Calu3 (cell line): ENCODE results near the gene STAT5B. TPM values are rescaled to one million over a fixed set of nuclear protein-coding genes. Genes with fewer than 3 reads are reported as not detected.
"Not testable (repeated sequence)": the region's sequence is repeated elsewhere in the genome, so short reads cannot be mapped to it uniquely, and the experiment has no call there.

ENCODE experiments used
- BruUV-seq: library from RNA; stranded (reverse); fragments of 400-500 nt; replicated peaks from 2 replicates; lab custom pipeline; 2021; lab: Mats Ljungman, UMichigan
- CTCF ChIA-PET: fragments of 300-600 bp; sonication (Branson Sonifier 250); formaldehyde crosslinking; loops from one replicate; lab custom pipeline; 2022; ENCODE audit warnings: antibody characterized with exemption; lab: Charles Lee
- DNase-seq: peaks from one replicate; pipeline ENCODE4 v3.0.0; 2022
- H3K27ac Mint-ChIP-seq: one replicate; pipeline ENCODE4 v1.8.0; 2022; ENCODE audit warnings: mixed read lengths; ENCODE audit not compliant: unreplicated experiment
- H3K27me3 Mint-ChIP-seq: one replicate; pipeline ENCODE4 v1.8.0; 2022; ENCODE audit warnings: mixed read lengths; ENCODE audit not compliant: unreplicated experiment
- H3K36me3 Mint-ChIP-seq: one replicate; pipeline ENCODE4 v1.8.0; 2022; ENCODE audit warnings: mild to moderate bottlenecking, moderate library complexity, mixed read lengths; ENCODE audit not compliant: insufficient read depth, unreplicated experiment
- H3K4me1 Mint-ChIP-seq: one replicate; pipeline ENCODE4 v1.8.0; 2022; ENCODE audit warnings: mild to moderate bottlenecking, low read depth, mixed read lengths; ENCODE audit not compliant: unreplicated experiment
- H3K4me3 Mint-ChIP-seq: one replicate; pipeline ENCODE4 v1.8.0; 2022; ENCODE audit warnings: mild to moderate bottlenecking, low read depth, moderate library complexity, mixed read lengths; ENCODE audit not compliant: unreplicated experiment
- H3K9me3 Mint-ChIP-seq: one replicate; pipeline ENCODE4 v1.8.0; 2022; ENCODE audit warnings: low read depth, mixed read lengths; ENCODE audit not compliant: unreplicated experiment
- intact Hi-C: fragments of 100-400 bp; cut with micrococcal nuclease; formaldehyde crosslinking; loops from one replicate; pipeline ENCODE4 v1.10.0; 2022; ENCODE audit not compliant: unreplicated experiment
- total RNA-seq: library from RNA; stranded (reverse); gene quantifications from 2 replicates; pipeline ENCODE4 v1.2.3, GENCODE V29; 2022
- TF ChIP-seq, protein P1 (sequence below): fragments of 200-600 bp; IDR thresholded peaks from one replicate; pipeline ENCODE4 v1.8.0; 2022; ENCODE audit warnings: antibody characterized with exemption; ENCODE audit not compliant: unreplicated experiment

The STAT5B gene
- total RNA-seq, 1 experiment from 2014 or later: 45.8 TPM

DNA sequence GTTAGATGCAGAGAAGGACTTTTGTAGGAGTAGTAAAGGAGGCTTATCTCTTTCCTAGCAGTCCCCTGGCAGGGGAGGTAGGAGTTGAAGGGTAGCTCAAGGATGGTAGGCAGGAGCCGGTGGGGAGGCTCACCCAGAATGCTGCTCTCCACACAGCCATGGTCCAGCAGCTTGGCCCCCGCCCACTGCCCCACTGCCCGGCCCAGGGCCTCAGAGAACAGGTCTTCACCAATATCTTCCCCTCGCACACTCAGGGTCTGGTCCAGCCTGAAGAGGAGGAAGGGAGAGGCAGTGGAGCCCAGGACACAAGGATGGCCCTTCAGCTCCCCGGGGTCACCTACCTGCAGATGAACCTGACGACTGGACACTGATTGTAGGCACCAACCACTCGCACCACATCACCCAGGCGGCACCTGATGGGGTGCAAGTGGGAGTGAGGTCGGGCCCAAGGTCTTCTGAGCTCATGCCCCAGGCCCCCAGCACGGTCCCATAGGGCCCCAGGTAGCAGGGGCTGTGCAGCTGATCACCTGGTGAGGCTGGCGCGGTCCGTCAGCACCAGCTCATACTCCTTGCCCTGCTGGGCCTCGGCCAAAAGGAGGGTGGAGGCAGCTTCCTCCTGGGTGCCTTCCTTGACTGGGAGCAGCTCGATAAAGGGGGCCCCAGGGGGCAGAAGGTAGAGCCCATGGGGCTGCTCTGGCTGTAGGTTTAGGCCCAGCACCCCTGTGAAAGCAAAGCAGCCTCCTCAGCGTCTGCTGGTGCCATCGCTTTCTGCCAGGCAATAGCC lies 85.5 kb downstream of the STAT5B start:
- H3K9me3 Mint-ChIP-seq: no peaks in the 10 kb centered on the region
- no TSS peak for BruUV-seq
- H3K4me1 Mint-ChIP-seq: peaks cover 13% of the 10 kb centered on the region
- DNase-seq: no peak
- H3K36me3 Mint-ChIP-seq: peaks cover 27% of the 10 kb centered on the region
- CTCF ChIA-PET: interaction anchor here (0.6 kb wide), 1 partner anchor 298 kb away, joined by 4 read pairs; no protein-coding TSS in a partner anchor
- H3K27me3 Mint-ChIP-seq: no peaks in the 10 kb centered on the region
- TF ChIP-seq, protein P1, sequence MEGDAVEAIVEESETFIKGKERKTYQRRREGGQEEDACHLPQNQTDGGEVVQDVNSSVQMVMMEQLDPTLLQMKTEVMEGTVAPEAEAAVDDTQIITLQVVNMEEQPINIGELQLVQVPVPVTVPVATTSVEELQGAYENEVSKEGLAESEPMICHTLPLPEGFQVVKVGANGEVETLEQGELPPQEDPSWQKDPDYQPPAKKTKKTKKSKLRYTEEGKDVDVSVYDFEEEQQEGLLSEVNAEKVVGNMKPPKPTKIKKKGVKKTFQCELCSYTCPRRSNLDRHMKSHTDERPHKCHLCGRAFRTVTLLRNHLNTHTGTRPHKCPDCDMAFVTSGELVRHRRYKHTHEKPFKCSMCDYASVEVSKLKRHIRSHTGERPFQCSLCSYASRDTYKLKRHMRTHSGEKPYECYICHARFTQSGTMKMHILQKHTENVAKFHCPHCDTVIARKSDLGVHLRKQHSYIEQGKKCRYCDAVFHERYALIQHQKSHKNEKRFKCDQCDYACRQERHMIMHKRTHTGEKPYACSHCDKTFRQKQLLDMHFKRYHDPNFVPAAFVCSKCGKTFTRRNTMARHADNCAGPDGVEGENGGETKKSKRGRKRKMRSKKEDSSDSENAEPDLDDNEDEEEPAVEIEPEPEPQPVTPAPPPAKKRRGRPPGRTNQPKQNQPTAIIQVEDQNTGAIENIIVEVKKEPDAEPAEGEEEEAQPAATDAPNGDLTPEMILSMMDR: no peak
- H3K4me3 Mint-ChIP-seq: no peak overlapping the region
- intact Hi-C loops: no loop called here
- no peak overlapping the region for H3K27ac Mint-ChIP-seq

DNA sequence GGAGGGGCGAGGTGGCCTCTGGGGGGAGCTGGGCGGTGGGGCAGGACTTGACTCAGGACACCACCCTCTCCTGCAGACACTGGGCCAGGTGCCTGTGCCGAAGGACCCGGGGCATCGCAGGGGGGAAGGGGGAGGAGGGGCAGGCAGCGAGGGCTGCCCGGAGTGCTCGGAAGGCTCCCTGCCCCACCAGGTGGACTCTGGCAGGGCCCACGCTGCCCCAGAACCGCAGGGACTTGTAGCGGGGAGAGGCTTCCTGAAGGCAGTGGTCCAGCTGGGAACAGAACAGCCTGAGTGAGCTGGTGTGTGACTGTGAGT lies 86.6 kb downstream of the STAT5B start:
- no peak for DNase-seq
- H3K9me3 Mint-ChIP-seq: no peaks in the 10 kb centered on the region
- H3K4me1 Mint-ChIP-seq: peaks cover 20% of the 10 kb centered on the region
- no peaks in the 10 kb centered on the region for H3K27me3 Mint-ChIP-seq
- peaks cover 27% of the 10 kb centered on the region for H3K36me3 Mint-ChIP-seq
- no peak overlapping the region for H3K4me3 Mint-ChIP-seq
- no peak overlapping the region for H3K27ac Mint-ChIP-seq
- intact Hi-C loops: no loop called here
- BruUV-seq: no TSS peak
- TF ChIP-seq, protein P1: no peak
- CTCF ChIA-PET: interaction anchor here (1.0 kb wide), 1 partner anchor 10 kb away, joined by 3 read pairs; no protein-coding TSS in a partner anchor

- H3K36me3 Mint-ChIP-seq: peaks cover 21% of the 10 kb centered on the region
- H3K27ac Mint-ChIP-seq: no peak overlapping the region
- TSS peak; percentile 69 for BruUV-seq
- peaks cover 24% of the 10 kb centered on the region for H3K4me1 Mint-ChIP-seq
- no peak for DNase-seq
- no peaks in the 10 kb centered on the region for H3K27me3 Mint-ChIP-seq
- TF ChIP-seq, protein P1: no peak
- H3K4me3 Mint-ChIP-seq: no peak overlapping the region
- CTCF ChIA-PET: interaction anchor here (0.6 to 1.0 kb wide), 3 partner anchors 9 to 337 kb away, joined by 3 read pairs; no protein-coding TSS in a partner anchor
- no peaks in the 10 kb centered on the region for H3K9me3 Mint-ChIP-seq
- intact Hi-C loops: no loop called here
Measured at GRCh38 chr17:42188749-42189650, 87.2 kb downstream of the STAT5B start.

DNA sequence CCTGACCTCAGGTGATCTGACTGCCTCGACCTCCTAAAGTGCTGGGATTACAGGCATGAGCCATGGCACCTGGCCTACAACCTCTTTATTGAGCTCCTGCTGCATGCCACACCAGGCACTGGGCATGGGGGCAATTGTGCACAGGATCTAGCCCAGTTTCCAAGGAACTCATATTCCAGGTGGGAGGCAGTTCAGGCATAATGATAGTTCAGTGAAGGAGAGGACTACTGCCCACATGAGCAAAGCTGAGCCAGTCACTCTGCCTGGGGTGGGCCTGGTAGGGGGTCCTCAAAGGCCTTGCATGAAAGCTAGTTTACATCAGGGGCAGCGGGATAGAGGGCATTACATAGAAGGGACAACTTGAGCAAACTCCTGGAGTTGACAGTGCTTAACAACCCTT lies 88.4 kb downstream of the STAT5B start:
- peaks cover 14% of the 10 kb centered on the region for H3K36me3 Mint-ChIP-seq
- peaks cover 25% of the 10 kb centered on the region for H3K4me1 Mint-ChIP-seq
- no peaks in the 10 kb centered on the region for H3K27me3 Mint-ChIP-seq
- no TSS peak for BruUV-seq
- no peak for DNase-seq
- intact Hi-C loops: no loop called here
- H3K4me3 Mint-ChIP-seq: no peak overlapping the region
- no peak overlapping the region for H3K27ac Mint-ChIP-seq
- no peaks in the 10 kb centered on the region for H3K9me3 Mint-ChIP-seq
- CTCF ChIA-PET: interaction anchor here (0.5 to 1.4 kb wide), 3 partner anchors 12 to 34 kb away, joined by 3 to 4 read pairs (median 3); no protein-coding TSS in a partner anchor
- TF ChIP-seq, protein P1: no peak

- DNase-seq, BruUV-seq, intact Hi-C loops, H3K9me3 Mint-ChIP-seq, H3K4me3 Mint-ChIP-seq, H3K27ac Mint-ChIP-seq, H3K36me3 Mint-ChIP-seq: not testable (repeated sequence)
- CTCF ChIA-PET: interaction anchor here (0.5 kb wide), 1 partner anchor 62 kb away, joined by 3 read pairs; no protein-coding TSS in a partner anchor
- Mint-ChIP-seq H3K27me3 (peaks cover 11% of the 10 kb centered on the region), H3K4me1 (peaks cover 29% of the 10 kb centered on the region)
Measured at GRCh38 chr17:42186191-42186590, 90.0 kb downstream of the STAT5B start.
